Measurements from ENCODE around the gene CTRL. TPM values are rescaled to one million over a fixed set of nuclear protein-coding genes. Genes with fewer than 3 reads are reported as not detected.

Gene CTRL
- total and polyA plus RNA-seq, 4 donors = 0.09 to 5.0 (median 0.30) TPM

DNA sequence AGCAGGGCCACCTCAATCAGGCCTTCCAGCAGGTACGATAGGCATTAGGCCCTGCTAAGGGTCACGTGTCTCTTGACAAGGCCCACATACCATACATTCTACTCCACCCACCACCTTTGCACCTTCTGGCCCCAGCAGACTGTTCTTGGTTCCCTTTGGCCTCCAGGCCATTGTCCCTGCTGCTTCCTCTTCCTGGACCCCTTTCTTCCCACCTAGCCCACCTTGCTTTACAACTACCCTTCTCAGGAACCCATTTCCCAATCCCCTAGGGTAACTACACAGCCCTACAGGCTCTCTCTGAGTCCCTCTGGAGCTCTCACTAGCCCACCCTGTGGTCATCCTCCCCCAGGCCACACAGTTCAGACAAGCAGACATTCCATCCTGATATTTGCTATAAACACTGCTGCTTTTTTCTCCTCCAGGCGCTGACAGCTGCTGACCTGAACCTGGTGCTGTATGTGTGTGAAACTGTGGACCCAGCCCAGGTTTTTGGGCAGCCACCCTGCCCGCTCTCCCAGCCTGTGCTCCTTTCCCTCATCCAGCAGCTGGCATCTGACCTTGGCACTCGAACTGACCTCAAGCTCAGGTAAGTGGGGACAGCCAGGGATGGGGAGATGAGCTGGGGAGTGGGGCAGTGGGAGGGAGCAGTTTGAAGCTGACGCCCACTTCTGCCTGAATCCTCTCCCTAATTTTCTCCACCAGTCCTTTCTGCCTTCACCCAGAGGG is 48.4 kb downstream of the CTRL start:
- Histone ChIP-seq H3K4me1 (ENCODE audit: control insufficient read depth in 4 of 4, insufficient read depth in 4 of 4, low read length in 3 of 4) (peaks cover 0 to 21% (median 9%) of the 10 kb centered on the region in 4 donors), H3K36me3 (ENCODE audit: control insufficient read depth in 4 of 4, insufficient read depth in 3 of 4, low read depth in 1 of 4, low read length in 3 of 4) (peaks cover 29 to 57% (median 37%) of the 10 kb centered on the region in 4 donors), H3K9ac (ENCODE audit: low read depth in 1 of 2, low read length in 2 of 2) (no peak overlapping the region), H3K9me3 (ENCODE audit: control insufficient read depth in 4 of 4, low read length in 3 of 4) (no peaks in the 10 kb centered on the region), H3K4me3 (ENCODE audit: low read depth in 1 of 3, low read length in 3 of 3) (no peak overlapping the region), H3K27me3 (ENCODE audit: control insufficient read depth in 4 of 4, insufficient read depth in 4 of 4, low read length in 3 of 4) (no peaks in the 10 kb centered on the region), H3K27ac (ENCODE audit: low read depth in 1 of 2, low read length in 2 of 2) (no peak overlapping the region)
- 74% methylated on average over 6 of the region's 6 CpGs for WGBS
- no peak for DNase-seq (ENCODE audit: low spot score)
- TF ChIP-seq JUND (IDR thresholded peaks at IDR 0.05) (no peak), FOXA2 (IDR thresholded peaks at IDR 0.05) (no peak), FOXA1 (IDR thresholded peaks at IDR 0.05) (no peak), SP1 (IDR thresholded peaks at IDR 0.05) (no peak), GABPA (IDR thresholded peaks at IDR 0.05 in 1 of 2, conservative IDR thresholded peaks at IDR 0.05 in 1 of 2) (no peak), REST (IDR thresholded peaks at IDR 0.05) (no peak), RXRA (IDR thresholded peaks at IDR 0.05) (no peak), RAD21 (IDR thresholded peaks at IDR 0.05) (no peak), HNF4G (IDR thresholded peaks at IDR 0.05) (no peak), ZBTB33 (IDR thresholded peaks at IDR 0.05) (no peak), TAF1 (conservative IDR thresholded peaks at IDR 0.05) (no peak), EGR1 (IDR thresholded peaks at IDR 0.05; ENCODE audit: low read depth in 2 of 2) (no peak), YY1 (IDR thresholded peaks at IDR 0.05) (no peak), NR2F2 (IDR thresholded peaks at IDR 0.05) (no peak), HNF4A (conservative IDR thresholded peaks at IDR 0.05) (no peak)
- TF ChIP-seq, protein P1, sequence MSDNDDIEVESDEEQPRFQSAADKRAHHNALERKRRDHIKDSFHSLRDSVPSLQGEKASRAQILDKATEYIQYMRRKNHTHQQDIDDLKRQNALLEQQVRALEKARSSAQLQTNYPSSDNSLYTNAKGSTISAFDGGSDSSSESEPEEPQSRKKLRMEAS (IDR thresholded peaks at IDR 0.05) = no peak
- TF ChIP-seq, protein P2, sequence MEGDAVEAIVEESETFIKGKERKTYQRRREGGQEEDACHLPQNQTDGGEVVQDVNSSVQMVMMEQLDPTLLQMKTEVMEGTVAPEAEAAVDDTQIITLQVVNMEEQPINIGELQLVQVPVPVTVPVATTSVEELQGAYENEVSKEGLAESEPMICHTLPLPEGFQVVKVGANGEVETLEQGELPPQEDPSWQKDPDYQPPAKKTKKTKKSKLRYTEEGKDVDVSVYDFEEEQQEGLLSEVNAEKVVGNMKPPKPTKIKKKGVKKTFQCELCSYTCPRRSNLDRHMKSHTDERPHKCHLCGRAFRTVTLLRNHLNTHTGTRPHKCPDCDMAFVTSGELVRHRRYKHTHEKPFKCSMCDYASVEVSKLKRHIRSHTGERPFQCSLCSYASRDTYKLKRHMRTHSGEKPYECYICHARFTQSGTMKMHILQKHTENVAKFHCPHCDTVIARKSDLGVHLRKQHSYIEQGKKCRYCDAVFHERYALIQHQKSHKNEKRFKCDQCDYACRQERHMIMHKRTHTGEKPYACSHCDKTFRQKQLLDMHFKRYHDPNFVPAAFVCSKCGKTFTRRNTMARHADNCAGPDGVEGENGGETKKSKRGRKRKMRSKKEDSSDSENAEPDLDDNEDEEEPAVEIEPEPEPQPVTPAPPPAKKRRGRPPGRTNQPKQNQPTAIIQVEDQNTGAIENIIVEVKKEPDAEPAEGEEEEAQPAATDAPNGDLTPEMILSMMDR (IDR thresholded peaks at IDR 0.05; ENCODE audit: low read depth, low read length, missing input control) = no peak
- TF ChIP-seq, protein P3, sequence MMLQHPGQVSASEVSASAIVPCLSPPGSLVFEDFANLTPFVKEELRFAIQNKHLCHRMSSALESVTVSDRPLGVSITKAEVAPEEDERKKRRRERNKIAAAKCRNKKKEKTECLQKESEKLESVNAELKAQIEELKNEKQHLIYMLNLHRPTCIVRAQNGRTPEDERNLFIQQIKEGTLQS (IDR thresholded peaks at IDR 0.05) = no peak
